GM23338 (cell line): ENCODE data around the gene SYNGR3. TPM values are rescaled to one million over a fixed set of nuclear protein-coding genes. Genes with fewer than 3 reads are reported as not detected.

Source experiments
- ATAC-seq: fragments of 200-7000 bp; cut with Tn5 transposase; 3 replicates; pipeline ENCODE4 v1.9.1; 2020
- DNase-seq: peaks from one replicate; pipeline ENCODE4 v3.0.0-alpha.2; 2015; ENCODE audit warnings: low spot score
- H2AFZ ChIP-seq: fragments of 200-600 bp; sonication (generic); 2 replicates; pipeline ENCODE4 v1.8.0; 2016; ENCODE audit warnings: antibody characterized with exemption, mild to moderate bottlenecking, moderate library complexity
- H3F3A ChIP-seq: fragments of 200-600 bp; sonication (generic); replicated peaks from 2 replicates; pipeline ENCODE4 v1.8.0; 2017; ENCODE audit warnings: antibody characterized with exemption, mixed run types, low read depth
- H3K27ac ChIP-seq: fragments of 200-600 bp; sonication (generic); 2 replicates; pipeline ENCODE4 v1.6.1; 2016; ENCODE audit warnings: low read depth
- H3K27me3 ChIP-seq: fragments of 200-600 bp; sonication (generic); 2 replicates; pipeline ENCODE4 v1.8.0; 2016; ENCODE audit warnings: mild to moderate bottlenecking, mixed run types, moderate library complexity; ENCODE audit not compliant: insufficient read depth
- H3K36me3 ChIP-seq: fragments of 200-600 bp; sonication (generic); 2 replicates; pipeline ENCODE4 v1.8.0; 2016; ENCODE audit warnings: mild to moderate bottlenecking; ENCODE audit not compliant: insufficient read depth
- H3K4me1 ChIP-seq: fragments of 200-600 bp; sonication (generic); 2 replicates; pipeline ENCODE4 v1.8.0; 2016; ENCODE audit warnings: mild to moderate bottlenecking, moderate library complexity; ENCODE audit not compliant: insufficient read depth
- H3K4me2 ChIP-seq: fragments of 200-600 bp; sonication (generic); 2 replicates; pipeline ENCODE4 v1.7.1; 2017; ENCODE audit warnings: mixed run types
- H3K4me3 ChIP-seq: fragments of 200-600 bp; sonication (generic); 2 replicates; pipeline ENCODE4 v1.6.1; 2016; ENCODE audit warnings: mixed run types
- H3K79me2 ChIP-seq: fragments of 200-600 bp; sonication (generic); replicated peaks from 2 replicates; pipeline ENCODE4 v1.8.0; 2017; ENCODE audit warnings: mild to moderate bottlenecking; ENCODE audit not compliant: insufficient read depth
- H3K9me2 ChIP-seq: fragments of 200-600 bp; sonication (generic); 2 replicates; pipeline ENCODE4 v1.8.0; 2017; ENCODE audit not compliant: insufficient read depth
- H4K20me1 ChIP-seq: fragments of 200-600 bp; sonication (generic); replicated peaks from 2 replicates; pipeline ENCODE4 v1.8.0; 2017; ENCODE audit warnings: mild to moderate bottlenecking; ENCODE audit not compliant: insufficient read depth
- H3K27ac Mint-ChIP-seq: 2 replicates; pipeline ENCODE4 v1.8.0; 2020; ENCODE audit warnings: inconsistent platforms, mild to moderate bottlenecking, moderate library complexity, mixed read lengths
- H3K27me3 Mint-ChIP-seq: 3 replicates; pipeline ENCODE4 v1.8.0; 2022; ENCODE audit warnings: low read depth, mild to moderate bottlenecking, moderate library complexity, mixed read lengths, inconsistent platforms; ENCODE audit not compliant: insufficient read depth, poor library complexity
- H3K36me3 Mint-ChIP-seq: 3 replicates; pipeline ENCODE4 v1.8.0; 2021; ENCODE audit warnings: low read depth, mild to moderate bottlenecking, inconsistent platforms, moderate library complexity, mixed read lengths
- H3K4me1 Mint-ChIP-seq: 3 replicates; pipeline ENCODE4 v1.8.0; 2020; ENCODE audit warnings: mild to moderate bottlenecking, inconsistent platforms, mixed read lengths
- H3K4me3 Mint-ChIP-seq: 3 replicates; pipeline ENCODE4 v1.8.0; 2021; ENCODE audit warnings: moderate library complexity, mild to moderate bottlenecking, inconsistent platforms, mixed read lengths
- H3K9me3 Mint-ChIP-seq: 3 replicates; pipeline ENCODE4 v1.8.0; 2020; ENCODE audit warnings: moderate library complexity, mild to moderate bottlenecking, inconsistent platforms, mixed read lengths
- CREB1 ChIP-seq: fragments of 250-450 bp; sonication (Bioruptor Pico); IDR thresholded peaks from 2 replicates; pipeline ENCODE4 v1.5.0; 2020; ENCODE audit warnings: low read depth, mild to moderate bottlenecking, moderate library complexity
- CTCF ChIP-seq, 2 experiments: fragments of 200-600 bp in 1 of 2; sonication (generic) in 1 of 2; conservative IDR thresholded peaks; 2 replicates each; pipeline versions ENCODE4 v1.5.1 to v1.6.1; 2016 to 2017; ENCODE audit warnings: antibody characterized with exemption in 2 of 2, low read depth in 2 of 2, mild to moderate bottlenecking in 2 of 2, moderate library complexity in 1 of 2
- ETS1 ChIP-seq: IDR thresholded peaks from 2 replicates; pipeline ENCODE4 v1.6.1; 2016; ENCODE audit warnings: antibody characterized with exemption
- EZH2 ChIP-seq: fragments of 200-600 bp; sonication (generic); IDR thresholded peaks from one replicate; pipeline ENCODE4 v1.8.0; 2017; ENCODE audit warnings: antibody characterized with exemption, mild to moderate bottlenecking, low read depth; ENCODE audit not compliant: unreplicated experiment
- EZH2phosphoT487 ChIP-seq: fragments of 200-600 bp; sonication (generic); IDR thresholded peaks from one replicate; pipeline ENCODE4 v1.8.1; 2018; ENCODE audit warnings: antibody characterized with exemption; ENCODE audit not compliant: unreplicated experiment
- JUNB ChIP-seq: IDR thresholded peaks from one replicate; pipeline ENCODE4 v1.6.1; 2016; ENCODE audit warnings: antibody characterized with exemption; ENCODE audit not compliant: unreplicated experiment
- NANOG ChIP-seq: IDR thresholded peaks from 2 replicates; pipeline ENCODE4 v1.6.1; 2016; ENCODE audit warnings: antibody characterized with exemption, borderline replicate concordance
- POLR2AphosphoS5 ChIP-seq: IDR thresholded peaks from 2 replicates; pipeline ENCODE4 v1.6.1; 2016; ENCODE audit warnings: antibody characterized with exemption, low read depth
- REST ChIP-seq: IDR thresholded peaks from one replicate; pipeline ENCODE4 v1.6.1; 2018; ENCODE audit warnings: antibody characterized with exemption; ENCODE audit not compliant: unreplicated experiment
- STAT1 ChIP-seq: IDR thresholded peaks from one replicate; pipeline ENCODE4 v1.6.1; 2016; ENCODE audit warnings: antibody characterized with exemption; ENCODE audit not compliant: unreplicated experiment
- ZNF114 ChIP-seq: fragments of 250-450 bp; sonication (Bioruptor Pico); IDR thresholded peaks from 2 replicates; pipeline ENCODE4 v1.5.0; 2020; ENCODE audit warnings: mild to moderate bottlenecking, moderate library complexity
- ZNF331 ChIP-seq: fragments of 250-450 bp; sonication (Bioruptor Pico); IDR thresholded peaks from 2 replicates; pipeline ENCODE4 v1.5.0; 2020; ENCODE audit warnings: low read depth, mild to moderate bottlenecking, moderate library complexity
- ZNF462 ChIP-seq: fragments of 250-450 bp; sonication (Bioruptor Pico); IDR thresholded peaks from 2 replicates; pipeline ENCODE4 v1.5.0; 2020; ENCODE audit warnings: mild to moderate bottlenecking, moderate library complexity
- polyA plus RNA-seq: library from polyadenylated mRNA; unstranded; fragments of >200 nt; fragmentation: Nextera tagmentation; extraction: Ambion mirVana; gene quantifications from 2 replicates; pipeline ENCODE4 v1.2.1, GENCODE V29; 2016
- total RNA-seq: library from RNA; depleted of rRNA; stranded (reverse); fragments of >200 nt; shearing (Covaris generic); gene quantifications from 2 replicates; pipeline ENCODE4 v1.2.3, GENCODE V29; 2014

Gene SYNGR3
- total and polyA plus RNA-seq, 2 experiments from 2014 or later = 45.4 to 77.7 TPM

DNA sequence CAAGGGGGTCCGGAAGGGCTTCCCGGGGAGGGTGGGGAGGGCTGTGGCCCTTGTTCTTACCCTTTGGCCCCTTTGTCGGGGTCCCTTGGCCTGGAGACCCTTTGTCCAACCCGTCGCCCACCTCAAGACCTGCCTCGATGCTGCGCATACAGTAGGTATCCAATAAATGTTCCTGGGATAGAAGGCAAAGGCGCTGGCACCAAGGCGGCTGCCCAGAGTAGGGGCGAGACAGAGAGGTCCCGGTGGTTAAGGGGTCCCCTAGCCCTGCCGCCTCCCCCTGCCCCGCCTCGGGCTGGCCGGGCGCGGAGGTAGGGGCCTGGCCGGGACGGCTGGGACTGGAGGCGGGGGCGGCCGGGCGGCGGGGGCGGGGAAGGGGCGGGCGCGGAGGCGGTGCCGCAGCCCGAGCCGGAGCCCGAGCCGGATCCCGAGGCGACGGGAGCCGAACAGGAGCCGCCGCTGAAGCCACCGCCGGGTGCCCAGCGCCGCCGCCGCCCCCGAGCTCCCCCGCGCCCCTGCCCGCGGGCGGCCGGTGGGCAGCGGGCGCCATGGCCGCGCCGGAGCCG is 36.8 kb downstream of the SYNGR3 start, which contains the start of gene NHERF2:
TSS of gene NHERF2 (plus strand) at position 442 of the 563 bp plus-strand sequence. CDS start at position 546, 104 bp downstream.
- ATAC-seq = peak; percentile 6
- H3K79me2 ChIP-seq = no peaks in the 10 kb centered on the region
- Mint-ChIP-seq H3K4me1 (peaks cover 12% of the 10 kb centered on the region), H3K27me3 (peaks cover 22% of the 10 kb centered on the region), H3K36me3 (peaks cover 3% of the 10 kb centered on the region; the same call in 1 of the 3 replicates), H3K4me3 (peak within 1 kb of the TSS; percentile 81), H3K27ac (no peak within 1 kb of the TSS), H3K9me3 (no peaks in the 10 kb centered on the region)
- H3K4me2 ChIP-seq = peak within 1 kb of the TSS; percentile 85
- no peaks in the 10 kb centered on the region for H3K9me2 ChIP-seq
- TF ChIP-seq STAT1 = no peak
- no peak for TF ChIP-seq ETS1
- TF ChIP-seq NANOG = no peak
- no peak for TF ChIP-seq CREB1 (CRISPR knock-in tag)
- no peak for TF ChIP-seq EZH2phosphoT487
- no peak for TF ChIP-seq POLR2AphosphoS5
- no peak for TF ChIP-seq JUNB
- TF ChIP-seq CTCF (conservative IDR thresholded peaks at IDR 0.05; ENCODE audit: low read depth in 2 of 2) = no peak
- TF ChIP-seq ZNF331 = no peak
- TF ChIP-seq REST = no peak
- no peak for TF ChIP-seq ZNF462
- TF ChIP-seq ZNF114 = no peak
- no peak for TF ChIP-seq EZH2
- H3K4me3 ChIP-seq = peak within 1 kb of the TSS; percentile 60
- peak; percentile 53 for DNase-seq
- no peaks in the 10 kb centered on the region for H4K20me1 ChIP-seq
- peaks cover 5% of the 10 kb centered on the region for H3F3A ChIP-seq
- H2AFZ ChIP-seq = peak within 1 kb of the TSS; percentile 72; the same call in 1 of the 2 replicates
- no peak within 1 kb of the TSS for H3K27ac ChIP-seq
- no peaks in the 10 kb centered on the region; the same call in 1 of the 2 replicates for H3K4me1 ChIP-seq
- H3K36me3 ChIP-seq = no peaks in the 10 kb centered on the region
- H3K27me3 ChIP-seq = peaks cover 43% of the 10 kb centered on the region
